Choroid plexus epithelial cell (primary cell): ENCODE data around the gene LEUTX.

Source experiments
- DNase-seq: peaks from one replicate; pipeline ENCODE4 v3.0.0-alpha.2; 2010; ENCODE audit warnings: low read depth
- H3K4me3 ChIP-seq: 2 replicates; pipeline ENCODE4 v1.5.1; 2011; ENCODE audit warnings: low read depth, mild to moderate bottlenecking, control low read depth, low read length, moderate library complexity
- CTCF ChIP-seq: conservative IDR thresholded peaks from 2 replicates; pipeline ENCODE4 v1.5.1; 2011; ENCODE audit warnings: low read depth, mild to moderate bottlenecking, control low read depth, inconsistent platforms, low read length, moderate library complexity

The LEUTX gene

GRCh38 chr19:39768786-39769185 lies 9.9 kb upstream of the LEUTX start:
- no peak for DNase-seq
- TF ChIP-seq CTCF: no peak
- H3K4me3 ChIP-seq: no peak overlapping the region

GRCh38 chr19:39780894-39781293 lies 2.2 kb downstream of the LEUTX start:
- TF ChIP-seq CTCF: no peak
- H3K4me3 ChIP-seq: no peak overlapping the region
- no peak for DNase-seq

GRCh38 chr19:39788244-39788643 lies 9.6 kb downstream of the LEUTX start:
- DNase-seq: no peak
- TF ChIP-seq CTCF: no peak
- H3K4me3 ChIP-seq: no peak overlapping the region

- peak overlapping the region; percentile 64 for H3K4me3 ChIP-seq
- peak; percentile 99 for TF ChIP-seq CTCF
- peak; percentile 85 for DNase-seq
These were observed 14.4 kb downstream of the LEUTX start for GRCh38 chr19:39792999-39793546.

- TF ChIP-seq CTCF: no peak
- no peak overlapping the region for H3K4me3 ChIP-seq
- no peak for DNase-seq
These were observed 16.3 kb downstream of the LEUTX start for GRCh38 chr19:39795001-39795400.

GRCh38 chr19:39796000-39796498 lies 17.4 kb downstream of the LEUTX start:
- DNase-seq: no peak
- H3K4me3 ChIP-seq: no peak overlapping the region
- no peak for TF ChIP-seq CTCF

GRCh38 chr19:39797083-39797482 lies 18.4 kb downstream of the LEUTX start:
- DNase-seq: no peak
- no peak overlapping the region for H3K4me3 ChIP-seq
- TF ChIP-seq CTCF: no peak
